GM19023 (cell line): ENCODE measurements around the gene REXO5.
"Not testable (repeated sequence)": the region's sequence is repeated elsewhere in the genome, so short reads cannot be mapped to it uniquely, and the experiment has no call there.

Experiments used
- ATAC-seq: cut with Tn5 transposase; IDR thresholded peaks from one replicate; pipeline ENCODE4 v1.9.1; 2021; ENCODE audit warnings: mild to moderate bottlenecking, moderate library complexity; ENCODE audit not compliant: unreplicated experiment

REXO5 gene

GRCh38 chr16:20847550-20847949 is 41.2 kb downstream of the REXO5 start:
- no peak for ATAC-seq

GRCh38 chr16:20849589-20850390 is 43.5 kb downstream of the REXO5 start:
- ATAC-seq, result no peak

GRCh38 chr16:20850981-20851380 is 44.7 kb downstream of the REXO5 start:
- no peak for ATAC-seq

GRCh38 chr16:20851601-20852000 is 45.3 kb downstream of the REXO5 start:
- ATAC-seq, result no peak

- ATAC-seq, result no peak
These were observed 46.8 kb downstream of the REXO5 start for GRCh38 chr16:20853143-20853542.

GRCh38 chr16:20853981-20854620 is 47.8 kb downstream of the REXO5 start:
- ATAC-seq, result no peak

GRCh38 chr16:20854963-20855362 is 48.6 kb downstream of the REXO5 start:
- ATAC-seq, result no peak

GRCh38 chr16:20857281-20857680 is 51.0 kb downstream of the REXO5 start:
- no peak for ATAC-seq

GRCh38 chr16:20859229-20859628 is 52.9 kb downstream of the REXO5 start:
- ATAC-seq, result no peak

- no peak for ATAC-seq
These were observed 53.4 kb downstream of the REXO5 start for GRCh38 chr16:20859699-20860098.

- no peak for ATAC-seq
These were observed 54.0 kb downstream of the REXO5 start for GRCh38 chr16:20860361-20860760.

GRCh38 chr16:20860995-20861394 is 54.7 kb downstream of the REXO5 start:
- not testable (repeated sequence) for ATAC-seq

GRCh38 chr16:20862162-20862960 is 56.0 kb downstream of the REXO5 start:
- ATAC-seq, result no peak

GRCh38 chr16:20864376-20864775 is 58.0 kb downstream of the REXO5 start:
- ATAC-seq, result not testable (repeated sequence)

- ATAC-seq, result peak; percentile 72
These were observed 59.2 kb downstream of the REXO5 start for GRCh38 chr16:20865420-20866131.

GRCh38 chr16:20866145-20866772 is 59.9 kb downstream of the REXO5 start:
- ATAC-seq, result peak; percentile 17

- no peak for ATAC-seq
These were observed 60.5 kb downstream of the REXO5 start for GRCh38 chr16:20866801-20867200.

- ATAC-seq, result no peak
These were observed 61.3 kb downstream of the REXO5 start for GRCh38 chr16:20867585-20867984.

- ATAC-seq, result no peak
These were observed 62.6 kb downstream of the REXO5 start for GRCh38 chr16:20868890-20869289.

GRCh38 chr16:20870122-20870820 is 63.9 kb downstream of the REXO5 start:
- no peak for ATAC-seq
